Skeletal muscle satellite cell (primary cell): ENCODE measurements around the gene LMAN2L. TPM values are rescaled to one million over a fixed set of nuclear protein-coding genes. Genes with fewer than 3 reads are reported as not detected.

Experiments used
- H3K27me3 ChIP-seq: 2 replicates; pipeline ENCODE4 v1.7.0; 2013; ENCODE audit warnings: low read length; ENCODE audit not compliant: control insufficient read depth, insufficient read depth
- H3K36me3 ChIP-seq: 2 replicates; pipeline ENCODE4 v1.7.0; 2013; ENCODE audit warnings: mild to moderate bottlenecking, control low read depth, low read length; ENCODE audit not compliant: insufficient read depth
- H3K4me1 ChIP-seq: 2 replicates; pipeline ENCODE4 v1.7.0; 2013; ENCODE audit warnings: low read length; ENCODE audit not compliant: control insufficient read depth, insufficient read depth
- H3K4me2 ChIP-seq: 2 replicates; pipeline ENCODE4 v1.7.0; 2013; ENCODE audit warnings: mild to moderate bottlenecking, low read length
- H3K4me3 ChIP-seq: 2 replicates; pipeline ENCODE4 v1.7.0; 2013; ENCODE audit warnings: low read length
- H3K9ac ChIP-seq: 2 replicates; pipeline ENCODE4 v1.7.0; 2013; ENCODE audit warnings: mild to moderate bottlenecking, low read depth, low read length, moderate library complexity
- H3K9me3 ChIP-seq: replicated peaks from 2 replicates; pipeline ENCODE4 v1.7.0; 2013; ENCODE audit warnings: mild to moderate bottlenecking, control low read depth, low read length
- total RNA-seq: library from RNA; depleted of rRNA; stranded (reverse); fragments of >200 nt; gene quantifications from 2 replicates; pipeline ENCODE4 v1.2.3, GENCODE V29; 2012; rRNA removed

LMAN2L gene, protein sequence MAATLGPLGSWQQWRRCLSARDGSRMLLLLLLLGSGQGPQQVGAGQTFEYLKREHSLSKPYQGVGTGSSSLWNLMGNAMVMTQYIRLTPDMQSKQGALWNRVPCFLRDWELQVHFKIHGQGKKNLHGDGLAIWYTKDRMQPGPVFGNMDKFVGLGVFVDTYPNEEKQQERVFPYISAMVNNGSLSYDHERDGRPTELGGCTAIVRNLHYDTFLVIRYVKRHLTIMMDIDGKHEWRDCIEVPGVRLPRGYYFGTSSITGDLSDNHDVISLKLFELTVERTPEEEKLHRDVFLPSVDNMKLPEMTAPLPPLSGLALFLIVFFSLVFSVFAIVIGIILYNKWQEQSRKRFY
- total RNA-seq: 7.9 TPM in 2 replicates

GRCh38 chr2:96739633-96740428, at the start of gene LMAN2L:
Gene LMAN2L, minus strand, starts transcription at chr2:96740064. Its CDS starts 24 bp downstream, at chr2:96740040.
- peaks cover 5% of the 10 kb centered on the region for H3K4me1 ChIP-seq
- H3K36me3 ChIP-seq: peaks cover 8% of the 10 kb centered on the region
- no peaks in the 10 kb centered on the region for H3K9me3 ChIP-seq
- peak within 1 kb of the TSS; percentile 78 for H3K4me2 ChIP-seq
- H3K4me3 ChIP-seq: peak within 1 kb of the TSS; percentile 79
- peak within 1 kb of the TSS; percentile 86 for H3K9ac ChIP-seq
- peaks cover under 1% of the 10 kb centered on the region for H3K27me3 ChIP-seq

- H3K4me3 ChIP-seq: no peak overlapping the region
- H3K9me3 ChIP-seq: no peaks in the 10 kb centered on the region
- H3K4me2 ChIP-seq: no peak overlapping the region
- peaks cover 30% of the 10 kb centered on the region for H3K4me1 ChIP-seq
- no peaks in the 10 kb centered on the region for H3K36me3 ChIP-seq
- no peak overlapping the region for H3K9ac ChIP-seq
- no peaks in the 10 kb centered on the region for H3K27me3 ChIP-seq
Measured at GRCh38 chr2:96789245-96789617, 49.4 kb upstream of the LMAN2L start.

GRCh38 chr2:96788442-96789244, 48.8 kb upstream of the LMAN2L start:
- H3K27me3 ChIP-seq: no peaks in the 10 kb centered on the region
- peaks cover 30% of the 10 kb centered on the region for H3K4me1 ChIP-seq
- H3K9ac ChIP-seq: no peak overlapping the region
- H3K4me2 ChIP-seq: no peak overlapping the region
- H3K36me3 ChIP-seq: no peaks in the 10 kb centered on the region
- no peak overlapping the region for H3K4me3 ChIP-seq
- H3K9me3 ChIP-seq: no peaks in the 10 kb centered on the region

DNA sequence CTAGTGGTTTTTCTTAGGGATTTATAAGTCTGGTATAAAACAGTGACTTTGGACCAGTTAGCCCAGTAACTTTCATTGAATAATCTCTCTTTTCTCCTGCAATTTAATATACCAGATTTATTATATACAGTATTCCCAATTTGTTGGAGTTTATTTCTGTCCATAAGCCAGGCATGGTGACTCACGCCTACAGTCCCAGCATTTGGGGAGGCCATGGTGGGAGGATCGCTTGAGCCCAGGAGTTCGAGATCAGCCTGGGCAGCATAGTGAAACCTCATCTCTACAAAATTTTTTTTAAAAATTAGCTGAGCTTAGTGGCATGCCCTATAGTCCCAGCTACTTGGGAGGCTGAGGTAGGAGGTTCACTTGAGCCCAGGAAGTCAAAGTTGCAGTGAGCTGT, 47.5 kb upstream of the LMAN2L start:
- H3K4me3 ChIP-seq: no peak overlapping the region
- peaks cover 30% of the 10 kb centered on the region for H3K4me1 ChIP-seq
- no peaks in the 10 kb centered on the region for H3K36me3 ChIP-seq
- H3K27me3 ChIP-seq: peaks cover 7% of the 10 kb centered on the region
- H3K9me3 ChIP-seq: no peaks in the 10 kb centered on the region
- no peak overlapping the region for H3K9ac ChIP-seq
- peak overlapping the region; percentile 42 for H3K4me2 ChIP-seq

GRCh38 chr2:96783388-96783787, 43.5 kb upstream of the LMAN2L start:
- H3K9me3 ChIP-seq: no peaks in the 10 kb centered on the region
- H3K9ac ChIP-seq: no peak overlapping the region
- H3K36me3 ChIP-seq: no peaks in the 10 kb centered on the region
- H3K27me3 ChIP-seq: peaks cover 7% of the 10 kb centered on the region
- peaks cover 23% of the 10 kb centered on the region for H3K4me1 ChIP-seq
- H3K4me3 ChIP-seq: no peak overlapping the region
- no peak overlapping the region for H3K4me2 ChIP-seq

- Histone ChIP-seq H3K4me1 (peaks cover 5% of the 10 kb centered on the region), H3K9me3 (no peaks in the 10 kb centered on the region), H3K36me3 (no peaks in the 10 kb centered on the region), H3K27me3 (no peaks in the 10 kb centered on the region), H3K4me3 (no peak overlapping the region), H3K9ac (no peak overlapping the region), H3K4me2 (no peak overlapping the region)
Measured at GRCh38 chr2:96775160-96775559, 35.3 kb upstream of the LMAN2L start.

GRCh38 chr2:96773922-96774321, 34.1 kb upstream of the LMAN2L start:
- H3K4me2 ChIP-seq: no peak overlapping the region
- no peaks in the 10 kb centered on the region for H3K27me3 ChIP-seq
- no peaks in the 10 kb centered on the region for H3K36me3 ChIP-seq
- H3K9me3 ChIP-seq: no peaks in the 10 kb centered on the region
- no peak overlapping the region for H3K4me3 ChIP-seq
- no peak overlapping the region for H3K9ac ChIP-seq
- peaks cover 5% of the 10 kb centered on the region for H3K4me1 ChIP-seq

GRCh38 chr2:96772903-96773671, 33.2 kb upstream of the LMAN2L start:
- Histone ChIP-seq H3K4me1 (peaks cover 5% of the 10 kb centered on the region), H3K36me3 (no peaks in the 10 kb centered on the region), H3K9me3 (no peaks in the 10 kb centered on the region), H3K4me2 (no peak overlapping the region), H3K27me3 (no peaks in the 10 kb centered on the region), H3K9ac (no peak overlapping the region), H3K4me3 (no peak overlapping the region)

- H3K4me3 ChIP-seq: no peak overlapping the region
- peaks cover 5% of the 10 kb centered on the region for H3K4me1 ChIP-seq
- no peak overlapping the region for H3K4me2 ChIP-seq
- no peaks in the 10 kb centered on the region for H3K9me3 ChIP-seq
- no peaks in the 10 kb centered on the region for H3K36me3 ChIP-seq
- no peaks in the 10 kb centered on the region for H3K27me3 ChIP-seq
- H3K9ac ChIP-seq: no peak overlapping the region
Measured at GRCh38 chr2:96771796-96772618, 32.1 kb upstream of the LMAN2L start.

DNA sequence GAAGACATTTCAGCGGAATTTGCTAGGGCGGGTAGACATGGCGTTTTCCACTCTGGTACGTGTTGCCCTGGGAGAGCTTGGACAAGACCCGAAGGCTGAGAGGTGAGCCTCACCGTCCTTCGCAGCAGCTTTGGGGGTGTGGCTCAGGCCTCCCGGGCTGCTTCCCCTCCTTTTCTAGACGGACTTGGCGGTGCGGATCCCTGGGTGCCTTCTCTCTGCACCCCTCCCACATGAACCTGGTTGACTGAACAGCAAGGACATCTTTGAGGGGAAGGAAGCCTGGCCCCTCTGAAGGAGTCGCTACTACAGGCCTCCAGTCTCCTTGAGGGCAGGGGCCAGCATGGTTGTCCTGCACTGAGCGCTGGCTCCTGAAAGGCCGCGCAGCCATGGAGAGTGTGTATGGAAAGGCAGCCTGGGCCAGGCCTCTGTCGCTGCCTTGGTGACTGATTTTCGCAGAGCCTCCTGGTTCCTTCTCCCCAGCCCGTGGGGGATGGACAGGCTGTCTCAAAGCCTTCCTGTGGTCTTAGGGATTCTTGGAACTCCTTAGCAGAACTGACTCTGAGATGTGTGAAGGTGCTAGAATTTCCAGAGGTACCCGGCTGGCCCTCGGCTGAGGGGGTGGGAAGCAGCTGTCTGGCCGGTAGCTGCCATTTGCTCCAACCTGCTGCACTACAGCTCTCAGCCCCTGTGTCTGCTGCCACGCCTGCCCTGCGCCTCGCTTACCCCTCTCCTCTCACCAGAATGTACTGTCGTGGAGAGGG, 30.8 kb upstream of the LMAN2L start:
- no peaks in the 10 kb centered on the region for H3K27me3 ChIP-seq
- H3K36me3 ChIP-seq: no peaks in the 10 kb centered on the region
- H3K9me3 ChIP-seq: no peaks in the 10 kb centered on the region
- no peak overlapping the region for H3K4me3 ChIP-seq
- H3K4me1 ChIP-seq: peaks cover 5% of the 10 kb centered on the region
- H3K9ac ChIP-seq: no peak overlapping the region
- H3K4me2 ChIP-seq: no peak overlapping the region
